SK-N-SH treated with all-trans-retinoic acid at 6 μM for 48 hours (cell line): ENCODE data around the gene DNAJC27.

ENCODE experiments used
- ATAC-seq: fragments of 200-7000 bp; cut with Tn5 transposase; 3 replicates; pipeline ENCODE4 v1.9.1; 2020; ENCODE audit warnings: mild to moderate bottlenecking, moderate library complexity
- ARNTL ChIP-seq: fragments of 450-650 bp; formaldehyde crosslinking; IDR thresholded peaks from 2 replicates; pipeline ENCODE4 v1.5.0; 2020; ENCODE audit warnings: low read depth, mild to moderate bottlenecking, moderate library complexity, borderline replicate concordance
- BACH2 ChIP-seq: fragments of 250-450 bp; sonication (Bioruptor Pico); IDR thresholded peaks from 2 replicates; pipeline ENCODE4 v1.9.0; 2021; ENCODE audit warnings: mild to moderate bottlenecking, borderline replicate concordance
- CSDC2 ChIP-seq: fragments of 250-450 bp; sonication (Bioruptor Pico); IDR thresholded peaks from 2 replicates; pipeline ENCODE4 v1.5.0; 2020; ENCODE audit warnings: mild to moderate bottlenecking, moderate library complexity
- ISL1 ChIP-seq: fragments of 250-450 bp; sonication (Bioruptor Pico); IDR thresholded peaks from 2 replicates; pipeline ENCODE4 v2.1.2; 2022; ENCODE audit warnings: mild to moderate bottlenecking, moderate library complexity
- OSR1 ChIP-seq: fragments of 250-450 bp; sonication (Bioruptor Pico); IDR thresholded peaks from 2 replicates; pipeline ENCODE4 v1.8.0; 2022; ENCODE audit warnings: moderate library complexity, mild to moderate bottlenecking, inconsistent platforms
- PPARA ChIP-seq: fragments of 250-450 bp; sonication (Bioruptor Pico); IDR thresholded peaks from 2 replicates; pipeline ENCODE4 v1.5.0; 2020; ENCODE audit warnings: mild to moderate bottlenecking, borderline replicate concordance
- RARB ChIP-seq: fragments of 250-450 bp; sonication (Bioruptor Pico); IDR thresholded peaks from 2 replicates; pipeline ENCODE4 v1.8.0; 2021; ENCODE audit warnings: mild to moderate bottlenecking, moderate library complexity
- TOX ChIP-seq: fragments of 250-450 bp; sonication (Bioruptor Pico); IDR thresholded peaks from 2 replicates; pipeline ENCODE4 v1.8.0; 2021; ENCODE audit warnings: mild to moderate bottlenecking, moderate library complexity, borderline replicate concordance
- ZFP3 ChIP-seq: fragments of 250-450 bp; sonication (Bioruptor Pico); IDR thresholded peaks from 2 replicates; pipeline ENCODE4 v1.5.0; 2020; ENCODE audit warnings: mild to moderate bottlenecking, moderate library complexity
- ZFP30 ChIP-seq: fragments of 450-650 bp; formaldehyde crosslinking; IDR thresholded peaks from 2 replicates; pipeline ENCODE4 v1.5.0; 2022; ENCODE audit warnings: mild to moderate bottlenecking, moderate library complexity
- ZNF565 ChIP-seq: fragments of 450-650 bp; formaldehyde crosslinking; conservative IDR thresholded peaks from 2 replicates; pipeline ENCODE4 v1.5.0; 2020; ENCODE audit warnings: low read depth, mild to moderate bottlenecking, moderate library complexity
- ZNF70 ChIP-seq: fragments of 450-650 bp; formaldehyde crosslinking; IDR thresholded peaks from 2 replicates; pipeline ENCODE4 v1.5.0; 2020; ENCODE audit warnings: mild to moderate bottlenecking, moderate library complexity
- ZNF8 ChIP-seq: fragments of 450-650 bp; formaldehyde crosslinking; IDR thresholded peaks from 2 replicates; pipeline ENCODE4 v1.5.0; 2020; ENCODE audit warnings: mild to moderate bottlenecking, moderate library complexity
- TF ChIP-seq, protein P1 (sequence below): fragments of 250-450 bp; sonication (Bioruptor Pico); IDR thresholded peaks from 2 replicates; pipeline ENCODE4 v1.5.0; 2020; ENCODE audit warnings: mild to moderate bottlenecking, moderate library complexity
- TF ChIP-seq, protein P2 (sequence below): fragments of 250-450 bp; sonication (Bioruptor Pico); IDR thresholded peaks from 2 replicates; pipeline ENCODE4 v1.8.0; 2021; ENCODE audit warnings: low read depth, mild to moderate bottlenecking, moderate library complexity, borderline replicate concordance
- TF ChIP-seq, protein P3 (sequence below): fragments of 250-450 bp; sonication (Bioruptor Pico); IDR thresholded peaks from 2 replicates; pipeline ENCODE4 v1.5.1; 2020; ENCODE audit warnings: low read depth, mild to moderate bottlenecking, moderate library complexity
- TF ChIP-seq, protein P4 (sequence below): fragments of 250-450 bp; sonication (Bioruptor Pico); IDR thresholded peaks from 2 replicates; pipeline ENCODE4 v1.8.0; 2020; ENCODE audit warnings: mild to moderate bottlenecking, moderate library complexity, borderline replicate concordance
- TF ChIP-seq, protein P5 (sequence below): fragments of 250-450 bp; sonication (Bioruptor Pico); IDR thresholded peaks from 2 replicates; pipeline ENCODE4 v1.5.1; 2021; ENCODE audit warnings: mild to moderate bottlenecking, moderate library complexity

DNAJC27 gene

DNA sequence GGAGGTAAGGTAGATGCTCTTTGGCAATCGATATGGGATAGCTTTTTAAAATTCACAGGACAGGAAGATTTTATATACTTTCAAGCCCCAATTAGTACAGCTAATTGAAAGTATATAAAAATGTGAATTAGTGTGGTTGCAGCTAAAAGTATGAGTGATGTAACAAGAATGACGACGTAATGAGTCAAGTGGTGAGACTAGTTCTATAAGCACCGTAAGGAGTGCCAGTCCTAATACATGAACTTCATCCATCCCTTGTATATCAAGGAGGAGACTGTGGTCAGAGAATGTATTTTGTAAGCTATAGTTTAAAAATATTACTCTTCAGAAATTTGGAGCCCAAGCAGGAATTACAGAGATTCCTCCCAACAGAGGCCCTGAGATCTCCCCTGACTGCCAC lies 25.8 kb downstream of the DNAJC27 start:
- ATAC-seq, result no peak
- TF ChIP-seq, protein P1, sequence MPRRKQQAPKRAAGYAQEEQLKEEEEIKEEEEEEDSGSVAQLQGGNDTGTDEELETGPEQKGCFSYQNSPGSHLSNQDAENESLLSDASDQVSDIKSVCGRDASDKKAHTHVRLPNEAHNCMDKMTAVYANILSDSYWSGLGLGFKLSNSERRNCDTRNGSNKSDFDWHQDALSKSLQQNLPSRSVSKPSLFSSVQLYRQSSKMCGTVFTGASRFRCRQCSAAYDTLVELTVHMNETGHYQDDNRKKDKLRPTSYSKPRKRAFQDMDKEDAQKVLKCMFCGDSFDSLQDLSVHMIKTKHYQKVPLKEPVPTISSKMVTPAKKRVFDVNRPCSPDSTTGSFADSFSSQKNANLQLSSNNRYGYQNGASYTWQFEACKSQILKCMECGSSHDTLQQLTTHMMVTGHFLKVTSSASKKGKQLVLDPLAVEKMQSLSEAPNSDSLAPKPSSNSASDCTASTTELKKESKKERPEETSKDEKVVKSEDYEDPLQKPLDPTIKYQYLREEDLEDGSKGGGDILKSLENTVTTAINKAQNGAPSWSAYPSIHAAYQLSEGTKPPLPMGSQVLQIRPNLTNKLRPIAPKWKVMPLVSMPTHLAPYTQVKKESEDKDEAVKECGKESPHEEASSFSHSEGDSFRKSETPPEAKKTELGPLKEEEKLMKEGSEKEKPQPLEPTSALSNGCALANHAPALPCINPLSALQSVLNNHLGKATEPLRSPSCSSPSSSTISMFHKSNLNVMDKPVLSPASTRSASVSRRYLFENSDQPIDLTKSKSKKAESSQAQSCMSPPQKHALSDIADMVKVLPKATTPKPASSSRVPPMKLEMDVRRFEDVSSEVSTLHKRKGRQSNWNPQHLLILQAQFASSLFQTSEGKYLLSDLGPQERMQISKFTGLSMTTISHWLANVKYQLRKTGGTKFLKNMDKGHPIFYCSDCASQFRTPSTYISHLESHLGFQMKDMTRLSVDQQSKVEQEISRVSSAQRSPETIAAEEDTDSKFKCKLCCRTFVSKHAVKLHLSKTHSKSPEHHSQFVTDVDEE (CRISPR knock-in tag), result no peak
- TF ChIP-seq OSR1 (CRISPR knock-in tag) (no peak), CSDC2 (no peak), BACH2 (no peak), TOX (no peak), PPARA (CRISPR knock-in tag) (no peak), RARB (CRISPR knock-in tag) (no peak), ARNTL (CRISPR knock-in tag) (no peak), ISL1 (CRISPR knock-in tag) (no peak)
- TF ChIP-seq, protein P2, sequence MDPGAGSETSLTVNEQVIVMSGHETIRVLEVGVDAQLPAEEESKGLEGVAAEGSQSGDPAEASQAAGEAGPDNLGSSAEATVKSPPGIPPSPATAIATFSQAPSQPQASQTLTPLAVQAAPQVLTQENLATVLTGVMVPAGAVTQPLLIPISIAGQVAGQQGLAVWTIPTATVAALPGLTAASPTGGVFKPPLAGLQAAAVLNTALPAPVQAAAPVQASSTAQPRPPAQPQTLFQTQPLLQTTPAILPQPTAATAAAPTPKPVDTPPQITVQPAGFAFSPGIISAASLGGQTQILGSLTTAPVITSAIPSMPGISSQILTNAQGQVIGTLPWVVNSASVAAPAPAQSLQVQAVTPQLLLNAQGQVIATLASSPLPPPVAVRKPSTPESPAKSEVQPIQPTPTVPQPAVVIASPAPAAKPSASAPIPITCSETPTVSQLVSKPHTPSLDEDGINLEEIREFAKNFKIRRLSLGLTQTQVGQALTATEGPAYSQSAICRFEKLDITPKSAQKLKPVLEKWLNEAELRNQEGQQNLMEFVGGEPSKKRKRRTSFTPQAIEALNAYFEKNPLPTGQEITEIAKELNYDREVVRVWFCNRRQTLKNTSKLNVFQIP (CRISPR knock-in tag), result no peak
- TF ChIP-seq, protein P3, sequence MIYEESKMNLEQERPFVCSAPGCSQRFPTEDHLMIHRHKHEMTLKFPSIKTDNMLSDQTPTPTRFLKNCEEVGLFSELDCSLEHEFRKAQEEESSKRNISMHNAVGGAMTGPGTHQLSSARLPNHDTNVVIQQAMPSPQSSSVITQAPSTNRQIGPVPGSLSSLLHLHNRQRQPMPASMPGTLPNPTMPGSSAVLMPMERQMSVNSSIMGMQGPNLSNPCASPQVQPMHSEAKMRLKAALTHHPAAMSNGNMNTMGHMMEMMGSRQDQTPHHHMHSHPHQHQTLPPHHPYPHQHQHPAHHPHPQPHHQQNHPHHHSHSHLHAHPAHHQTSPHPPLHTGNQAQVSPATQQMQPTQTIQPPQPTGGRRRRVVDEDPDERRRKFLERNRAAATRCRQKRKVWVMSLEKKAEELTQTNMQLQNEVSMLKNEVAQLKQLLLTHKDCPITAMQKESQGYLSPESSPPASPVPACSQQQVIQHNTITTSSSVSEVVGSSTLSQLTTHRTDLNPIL (CRISPR knock-in tag), result no peak
- TF ChIP-seq, protein P4, sequence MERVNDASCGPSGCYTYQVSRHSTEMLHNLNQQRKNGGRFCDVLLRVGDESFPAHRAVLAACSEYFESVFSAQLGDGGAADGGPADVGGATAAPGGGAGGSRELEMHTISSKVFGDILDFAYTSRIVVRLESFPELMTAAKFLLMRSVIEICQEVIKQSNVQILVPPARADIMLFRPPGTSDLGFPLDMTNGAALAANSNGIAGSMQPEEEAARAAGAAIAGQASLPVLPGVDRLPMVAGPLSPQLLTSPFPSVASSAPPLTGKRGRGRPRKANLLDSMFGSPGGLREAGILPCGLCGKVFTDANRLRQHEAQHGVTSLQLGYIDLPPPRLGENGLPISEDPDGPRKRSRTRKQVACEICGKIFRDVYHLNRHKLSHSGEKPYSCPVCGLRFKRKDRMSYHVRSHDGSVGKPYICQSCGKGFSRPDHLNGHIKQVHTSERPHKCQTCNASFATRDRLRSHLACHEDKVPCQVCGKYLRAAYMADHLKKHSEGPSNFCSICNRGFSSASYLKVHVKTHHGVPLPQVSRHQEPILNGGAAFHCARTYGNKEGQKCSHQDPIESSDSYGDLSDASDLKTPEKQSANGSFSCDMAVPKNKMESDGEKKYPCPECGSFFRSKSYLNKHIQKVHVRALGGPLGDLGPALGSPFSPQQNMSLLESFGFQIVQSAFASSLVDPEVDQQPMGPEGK (CRISPR knock-in tag), result no peak

DNA sequence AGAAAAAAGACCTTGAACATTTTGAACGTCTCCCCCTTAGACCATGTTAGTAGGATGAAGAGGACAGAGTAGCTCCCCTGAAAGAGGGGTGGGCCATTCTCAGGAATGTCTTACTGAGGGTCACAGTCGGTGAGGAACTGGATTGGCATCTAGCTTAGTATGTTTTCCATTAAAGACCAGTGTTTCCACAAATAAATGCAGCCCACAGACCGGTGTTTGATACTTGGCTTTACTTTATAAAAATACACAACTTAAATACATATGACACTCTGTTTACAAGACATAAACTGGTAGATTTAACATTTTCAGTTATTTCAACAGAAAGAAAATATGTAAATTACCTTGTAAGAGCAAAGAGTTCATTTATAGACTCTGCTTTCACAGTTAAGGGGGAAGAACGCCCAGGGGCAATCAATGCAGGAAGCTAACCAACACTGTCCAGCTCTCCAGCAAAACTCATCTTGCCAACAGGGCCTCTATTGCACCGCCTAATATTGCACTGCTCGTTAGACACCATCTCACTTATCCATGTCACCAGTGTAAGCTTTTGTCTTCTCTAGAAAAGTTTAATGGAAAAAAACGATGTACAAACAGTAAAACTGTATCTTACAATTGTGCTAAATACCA lies 28.2 kb downstream of the DNAJC27 start:
- no peak for TF ChIP-seq ZFP30 (CRISPR knock-in tag)
- TF ChIP-seq ZFP3, result no peak
- TF ChIP-seq OSR1 (CRISPR knock-in tag), result no peak
- TF ChIP-seq ZNF8, result no peak
- TF ChIP-seq PPARA (CRISPR knock-in tag), result no peak
- TF ChIP-seq, protein P5, sequence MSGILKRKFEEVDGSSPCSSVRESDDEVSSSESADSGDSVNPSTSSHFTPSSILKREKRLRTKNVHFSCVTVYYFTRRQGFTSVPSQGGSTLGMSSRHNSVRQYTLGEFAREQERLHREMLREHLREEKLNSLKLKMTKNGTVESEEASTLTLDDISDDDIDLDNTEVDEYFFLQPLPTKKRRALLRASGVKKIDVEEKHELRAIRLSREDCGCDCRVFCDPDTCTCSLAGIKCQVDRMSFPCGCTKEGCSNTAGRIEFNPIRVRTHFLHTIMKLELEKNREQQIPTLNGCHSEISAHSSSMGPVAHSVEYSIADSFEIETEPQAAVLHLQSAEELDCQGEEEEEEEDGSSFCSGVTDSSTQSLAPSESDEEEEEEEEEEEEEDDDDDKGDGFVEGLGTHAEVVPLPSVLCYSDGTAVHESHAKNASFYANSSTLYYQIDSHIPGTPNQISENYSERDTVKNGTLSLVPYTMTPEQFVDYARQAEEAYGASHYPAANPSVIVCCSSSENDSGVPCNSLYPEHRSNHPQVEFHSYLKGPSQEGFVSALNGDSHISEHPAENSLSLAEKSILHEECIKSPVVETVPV (CRISPR knock-in tag), result no peak
- TF ChIP-seq ZNF70 (CRISPR knock-in tag), result no peak
- no peak for TF ChIP-seq CSDC2
- no peak for TF ChIP-seq ZNF565 (CRISPR knock-in tag)
- TF ChIP-seq, protein P3 (CRISPR knock-in tag), result no peak
- no peak for TF ChIP-seq RARB (CRISPR knock-in tag)
- TF ChIP-seq, protein P4 (CRISPR knock-in tag), result no peak
- TF ChIP-seq, all 23 proteins: peak for 0
- ATAC-seq, result no peak
